Nucleus accumbens (tissue), 56 donors: ENCODE measurements around the gene RABL2A.
"Not testable (repeated sequence)": the region's sequence is repeated elsewhere in the genome, so short reads cannot be mapped to it uniquely, and the experiment has no call there.

Source experiments
- DNase-seq, 56 donors: peaks; one replicate each; lab custom pipeline; 2025; lab: John Stamatoyannopoulos, UW

RABL2A gene

GRCh38 chr2:113606036-113606435 is 21.0 kb upstream of the RABL2A start:
- DNase-seq = not testable (repeated sequence)

GRCh38 chr2:113609822-113610221 is 17.2 kb upstream of the RABL2A start:
- not testable (repeated sequence) for DNase-seq

GRCh38 chr2:113621002-113621401 is 6.1 kb upstream of the RABL2A start:
- DNase-seq = not testable (repeated sequence)

- not testable (repeated sequence) for DNase-seq
Measured at GRCh38 chr2:113625906-113626305, 1.2 kb upstream of the RABL2A start.

- not testable (repeated sequence) for DNase-seq
Measured at GRCh38 chr2:113632849-113633345, 5.8 kb downstream of the RABL2A start.

GRCh38 chr2:113635358-113635757 is 8.3 kb downstream of the RABL2A start:
- not testable (repeated sequence) for DNase-seq

- DNase-seq = not testable (repeated sequence)
Measured at GRCh38 chr2:113636226-113636625, 9.2 kb downstream of the RABL2A start.

GRCh38 chr2:113638084-113638483 is 11.0 kb downstream of the RABL2A start:
- not testable (repeated sequence) for DNase-seq

GRCh38 chr2:113646217-113646616 is 19.2 kb downstream of the RABL2A start:
- DNase-seq = not testable (repeated sequence)

GRCh38 chr2:113650834-113651815 is 24.1 kb downstream of the RABL2A start:
- not testable (repeated sequence) for DNase-seq

- DNase-seq = not testable (repeated sequence)
Measured at GRCh38 chr2:113652599-113652998, 25.5 kb downstream of the RABL2A start.

GRCh38 chr2:113656031-113656624 is 29.1 kb downstream of the RABL2A start:
- DNase-seq = not testable (repeated sequence)

GRCh38 chr2:113657735-113658134 is 30.7 kb downstream of the RABL2A start:
- not testable (repeated sequence) for DNase-seq

- DNase-seq = not testable (repeated sequence)
Measured at GRCh38 chr2:113663285-113664060, 36.4 kb downstream of the RABL2A start.

- not testable (repeated sequence) for DNase-seq
Measured at GRCh38 chr2:113664761-113665533, 37.9 kb downstream of the RABL2A start.

GRCh38 chr2:113669013-113669412 is 41.9 kb downstream of the RABL2A start:
- DNase-seq = not testable (repeated sequence)

GRCh38 chr2:113672326-113672932 is 45.4 kb downstream of the RABL2A start:
- no peak for DNase-seq

GRCh38 chr2:113675875-113676274 is 48.8 kb downstream of the RABL2A start:
- no peak for DNase-seq

- DNase-seq = no peak
Measured at GRCh38 chr2:113676623-113677266, 49.7 kb downstream of the RABL2A start.
